NT2/D1 (cell line): ENCODE measurements around the gene SSH2.

ENCODE experiments used
- SUZ12 ChIP-seq: IDR thresholded peaks from 2 replicates; pipeline ENCODE4 v1.6.1; 2011; ENCODE audit not compliant: insufficient read length, insufficient read depth; ENCODE audit errors: extremely low read depth
- YY1 ChIP-seq: IDR thresholded peaks from 2 replicates; pipeline ENCODE4 v1.6.1; 2011; ENCODE audit not compliant: insufficient read length, insufficient read depth
- ZNF274 ChIP-seq: IDR thresholded peaks from 2 replicates; pipeline ENCODE4 v1.6.1; 2011; ENCODE audit warnings: mild to moderate bottlenecking, low read depth, low read length

- TF ChIP-seq YY1 (no peak), SUZ12 (no peak), ZNF274 (no peak)
Measured at GRCh38 chr17:29608986-29609385, 321.0 kb downstream of the SSH2 start.
